ENCODE results near the gene RFC4. TPM values are rescaled to one million over a fixed set of nuclear protein-coding genes. Genes with fewer than 3 reads are reported as not detected.
"Not testable (repeated sequence)": the region's sequence is repeated elsewhere in the genome, so short reads cannot be mapped to it uniquely, and the experiment has no call there.

RFC4 gene
- total RNA-seq, 2 donors from 2014 or later = 121 to 145 TPM

GRCh38 chr3:186803447-186803846 is 2.8 kb downstream of the RFC4 start:
- ATAC-seq; H3K9me3 Mint-ChIP-seq; H3K27ac Mint-ChIP-seq; DNase-seq (ENCODE audit: low spot score in 2 of 2): not testable (repeated sequence)
- H3K36me3 Mint-ChIP-seq = peaks cover 21 to 34% of the 10 kb centered on the region in 2 donors

- ATAC-seq (no peak), DNase-seq (ENCODE audit: low spot score in 2 of 2) (no peak)
- Mint-ChIP-seq H3K9me3 (no peaks in the 10 kb centered on the region), H3K36me3 (peaks cover 21 to 36% of the 10 kb centered on the region in 2 donors), H3K27ac (peak overlapping the region in 1 of 2 donors; percentile 9)
Observed at GRCh38 chr3:186802701-186803100, 3.6 kb downstream of the RFC4 start.

- ATAC-seq = no peak
- Mint-ChIP-seq H3K27ac (peak overlapping the region in 1 of 2 donors; percentile 55), H3K36me3 (peaks cover 18 to 25% of the 10 kb centered on the region in 2 donors), H3K9me3 (no peaks in the 10 kb centered on the region)
- no peak for DNase-seq (ENCODE audit: low spot score in 2 of 2)
Observed at GRCh38 chr3:186800285-186800684, 6.0 kb downstream of the RFC4 start.

- ATAC-seq (no peak), DNase-seq (ENCODE audit: low spot score in 2 of 2) (no peak)
- H3K9me3 Mint-ChIP-seq = no peaks in the 10 kb centered on the region
- peaks cover 16 to 17% of the 10 kb centered on the region in 2 donors for H3K36me3 Mint-ChIP-seq
- no peak overlapping the region for H3K27ac Mint-ChIP-seq
Observed at GRCh38 chr3:186798239-186798874, 7.9 kb downstream of the RFC4 start.

GRCh38 chr3:186790261-186790981 is 15.9 kb downstream of the RFC4 start:
- H3K36me3 Mint-ChIP-seq = peaks cover 38 to 53% of the 10 kb centered on the region in 2 donors
- H3K9me3 Mint-ChIP-seq = no peaks in the 10 kb centered on the region
- DNase-seq (ENCODE audit: low spot score in 2 of 2) (peak in 1 of 2 donors; percentile 29), ATAC-seq (peak; percentile 6 to 28)
- H3K27ac Mint-ChIP-seq = peak overlapping the region; percentile 78 to 100

GRCh38 chr3:186789554-186790260 is 16.6 kb downstream of the RFC4 start:
- H3K36me3 Mint-ChIP-seq = peaks cover 45 to 59% of the 10 kb centered on the region in 2 donors
- DNase-seq (ENCODE audit: low spot score in 2 of 2) (no peak), ATAC-seq (peak in 1 of 2 donors; percentile 8)
- no peaks in the 10 kb centered on the region for H3K9me3 Mint-ChIP-seq
- peak overlapping the region; percentile 79 to 100 for H3K27ac Mint-ChIP-seq

- no peak for ATAC-seq
- peak overlapping the region; percentile 79 to 100 for H3K27ac Mint-ChIP-seq
- H3K36me3 Mint-ChIP-seq = peaks cover 55 to 62% of the 10 kb centered on the region in 2 donors
- no peaks in the 10 kb centered on the region for H3K9me3 Mint-ChIP-seq
- DNase-seq (ENCODE audit: low spot score in 2 of 2) = peak in 1 of 2 donors; percentile 15
Observed at GRCh38 chr3:186788482-186789370, 17.6 kb downstream of the RFC4 start.

- DNase-seq (ENCODE audit: low spot score in 2 of 2) (no peak), ATAC-seq (no peak)
- H3K36me3 Mint-ChIP-seq = peaks cover 62 to 65% of the 10 kb centered on the region in 2 donors
- H3K27ac Mint-ChIP-seq = peak overlapping the region; percentile 79 to 100
- no peaks in the 10 kb centered on the region for H3K9me3 Mint-ChIP-seq
Observed at GRCh38 chr3:186787642-186788481, 18.4 kb downstream of the RFC4 start.

GRCh38 chr3:186786922-186787321 is 19.4 kb downstream of the RFC4 start:
- Mint-ChIP-seq H3K36me3 (peaks cover 68 to 69% of the 10 kb centered on the region in 2 donors), H3K9me3 (no peaks in the 10 kb centered on the region), H3K27ac (peak overlapping the region; percentile 79 to 100)
- DNase-seq (ENCODE audit: low spot score in 2 of 2) (no peak), ATAC-seq (no peak)

- H3K9me3 Mint-ChIP-seq = no peaks in the 10 kb centered on the region
- H3K36me3 Mint-ChIP-seq = peaks cover 68 to 69% of the 10 kb centered on the region in 2 donors
- ATAC-seq (no peak), DNase-seq (ENCODE audit: low spot score in 2 of 2) (no peak)
- H3K27ac Mint-ChIP-seq = peak overlapping the region; percentile 98 to 100
Observed at GRCh38 chr3:186785495-186786018, 20.7 kb downstream of the RFC4 start.

GRCh38 chr3:186784820-186785494 is 21.3 kb downstream of the RFC4 start:
- peak overlapping the region; percentile 98 to 100 for H3K27ac Mint-ChIP-seq
- DNase-seq (ENCODE audit: low spot score in 2 of 2) (peak in 1 of 2 donors; percentile 14), ATAC-seq (no peak)
- H3K36me3 Mint-ChIP-seq = peaks cover 68 to 69% of the 10 kb centered on the region in 2 donors
- H3K9me3 Mint-ChIP-seq = no peaks in the 10 kb centered on the region

- ATAC-seq = peak; percentile 64 to 76
- H3K36me3 Mint-ChIP-seq = peaks cover 64% of the 10 kb centered on the region in 2 donors
- peak; percentile 76 to 86 for DNase-seq (ENCODE audit: low spot score in 2 of 2)
- peak overlapping the region; percentile 98 to 100 for H3K27ac Mint-ChIP-seq
- H3K9me3 Mint-ChIP-seq = no peaks in the 10 kb centered on the region
Observed at GRCh38 chr3:186783731-186784515, 22.4 kb downstream of the RFC4 start.

GRCh38 chr3:186783058-186783730 is 23.1 kb downstream of the RFC4 start, which contains the start of gene EIF4A2:
EIF4A2 (plus strand) TSS chr3:186783577; CDS start chr3:186783611, 34 bp downstream.
- peaks cover 57% of the 10 kb centered on the region in 2 donors for H3K36me3 Mint-ChIP-seq
- ATAC-seq (peak; percentile 74 to 75), DNase-seq (ENCODE audit: low spot score in 2 of 2) (peak; percentile 90 to 92)
- no peaks in the 10 kb centered on the region for H3K9me3 Mint-ChIP-seq
- H3K27ac Mint-ChIP-seq = peak within 1 kb of the TSS; percentile 98 to 100
